DND-41 (cell line): ENCODE results near the gene TMEM9.

Source experiments
- ATAC-seq: fragments of 200-7000 bp; cut with Tn5 transposase; 3 replicates; pipeline ENCODE4 v1.9.1; 2021; ENCODE audit warnings: low read depth; ENCODE audit not compliant: insufficient read depth
- DNase-seq: peaks from one replicate; pipeline ENCODE4 v3.0.0-alpha.2; 2020
- H2AFZ ChIP-seq: 2 replicates; pipeline ENCODE4 v1.6.0; 2012; ENCODE audit warnings: low read depth, low read length
- H3K27ac ChIP-seq: 2 replicates; pipeline ENCODE4 v1.5.1; 2012; ENCODE audit warnings: low read length, inconsistent platforms
- H3K27me3 ChIP-seq: fragments of 200-600 bp; sonication (generic); 2 replicates; pipeline ENCODE4 v1.6.0; 2012; ENCODE audit warnings: low read length, mild to moderate bottlenecking, inconsistent platforms; ENCODE audit not compliant: insufficient read depth, poor library complexity
- H3K36me3 ChIP-seq: 2 replicates; pipeline ENCODE4 v1.5.1; 2012; ENCODE audit warnings: low read length, inconsistent platforms; ENCODE audit not compliant: insufficient read depth
- H3K4me1 ChIP-seq: 2 replicates; pipeline ENCODE4 v1.5.1; 2012; ENCODE audit warnings: mild to moderate bottlenecking, low read length; ENCODE audit not compliant: insufficient read depth
- H3K4me2 ChIP-seq: 2 replicates; pipeline ENCODE4 v1.6.0; 2012; ENCODE audit warnings: mild to moderate bottlenecking, moderate library complexity, low read length, inconsistent platforms; ENCODE audit not compliant: insufficient read depth
- H3K4me3 ChIP-seq, 2 experiments: fragments of 200-600 bp in 1 of 2; shearing (Covaris generic) in 1 of 2; 2 replicates each; pipeline ENCODE4 v1.5.1; 2012 to 2016; ENCODE audit warnings: inconsistent platforms in 2 of 2, low read length in 2 of 2, mild to moderate bottlenecking in 2 of 2, low read depth in 1 of 2, moderate library complexity in 1 of 2
- H3K79me2 ChIP-seq: 2 replicates; pipeline ENCODE4 v1.6.0; 2012; ENCODE audit warnings: low read length, inconsistent platforms; ENCODE audit not compliant: insufficient read depth
- H3K9ac ChIP-seq: 2 replicates; pipeline ENCODE4 v1.6.0; 2012; ENCODE audit warnings: low read depth, mild to moderate bottlenecking, inconsistent platforms, low read length, moderate library complexity
- H3K9me3 ChIP-seq: 2 replicates; pipeline ENCODE4 v1.5.1; 2012; ENCODE audit warnings: low read length, moderate library complexity, mild to moderate bottlenecking, inconsistent platforms; ENCODE audit not compliant: insufficient read depth, severe bottlenecking
- H4K20me1 ChIP-seq: 2 replicates; pipeline ENCODE4 v1.6.0; 2012; ENCODE audit warnings: low read length; ENCODE audit not compliant: insufficient read depth
- EZH2 ChIP-seq: IDR thresholded peaks from 3 replicates; pipeline ENCODE4 v1.6.1; 2012; ENCODE audit warnings: borderline replicate concordance, low read depth, mild to moderate bottlenecking, moderate library complexity, low read length, inconsistent platforms; ENCODE audit not compliant: severe bottlenecking
- TF ChIP-seq, protein P1 (sequence below): IDR thresholded peaks from 2 replicates; pipeline ENCODE4 v1.5.1; 2012; ENCODE audit warnings: borderline replicate concordance, low read length, moderate library complexity, mild to moderate bottlenecking; ENCODE audit not compliant: poor library complexity, severe bottlenecking; ENCODE audit errors: extremely low read depth

Gene TMEM9

DNA sequence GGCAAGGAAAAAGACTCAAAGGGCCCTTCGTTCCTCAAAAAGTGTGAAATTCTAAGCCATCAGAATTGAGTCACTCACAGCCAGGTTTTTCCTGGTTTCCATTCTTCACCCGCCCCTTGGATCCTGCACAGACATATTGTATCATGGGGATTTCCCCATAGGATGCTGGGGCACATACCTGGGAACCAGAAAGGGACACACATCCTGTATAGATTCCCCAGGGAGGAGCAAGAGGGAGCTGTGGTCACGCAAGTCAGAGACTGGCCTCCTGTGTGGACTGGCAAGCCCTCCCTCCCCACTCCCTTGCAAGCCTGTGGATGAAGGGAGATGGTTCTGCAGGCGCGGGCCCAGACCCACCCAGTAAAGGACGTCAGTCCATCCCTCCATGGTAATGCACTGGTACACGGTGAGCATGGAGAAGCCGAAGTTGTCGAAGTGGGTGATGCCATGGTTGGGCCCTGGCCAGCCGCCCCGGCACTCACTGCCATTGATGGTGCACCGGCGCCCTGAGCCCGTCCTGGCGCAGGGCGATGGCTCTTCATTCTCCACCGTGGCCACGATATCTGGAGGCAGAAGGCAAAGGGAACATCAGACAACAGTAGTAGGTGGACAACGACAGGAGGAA lies 65.3 kb downstream of the TMEM9 start:
- no peak overlapping the region for H3K4me2 ChIP-seq
- H3K27ac ChIP-seq: no peak overlapping the region
- no peaks in the 10 kb centered on the region for H3K79me2 ChIP-seq
- peaks cover 17% of the 10 kb centered on the region for H3K27me3 ChIP-seq
- no peak for ATAC-seq
- H2AFZ ChIP-seq: no peak overlapping the region
- no peak overlapping the region for H3K9ac ChIP-seq
- H3K9me3 ChIP-seq: no peaks in the 10 kb centered on the region
- no peaks in the 10 kb centered on the region for H4K20me1 ChIP-seq
- H3K4me3 ChIP-seq: no peak overlapping the region
- TF ChIP-seq, protein P1, sequence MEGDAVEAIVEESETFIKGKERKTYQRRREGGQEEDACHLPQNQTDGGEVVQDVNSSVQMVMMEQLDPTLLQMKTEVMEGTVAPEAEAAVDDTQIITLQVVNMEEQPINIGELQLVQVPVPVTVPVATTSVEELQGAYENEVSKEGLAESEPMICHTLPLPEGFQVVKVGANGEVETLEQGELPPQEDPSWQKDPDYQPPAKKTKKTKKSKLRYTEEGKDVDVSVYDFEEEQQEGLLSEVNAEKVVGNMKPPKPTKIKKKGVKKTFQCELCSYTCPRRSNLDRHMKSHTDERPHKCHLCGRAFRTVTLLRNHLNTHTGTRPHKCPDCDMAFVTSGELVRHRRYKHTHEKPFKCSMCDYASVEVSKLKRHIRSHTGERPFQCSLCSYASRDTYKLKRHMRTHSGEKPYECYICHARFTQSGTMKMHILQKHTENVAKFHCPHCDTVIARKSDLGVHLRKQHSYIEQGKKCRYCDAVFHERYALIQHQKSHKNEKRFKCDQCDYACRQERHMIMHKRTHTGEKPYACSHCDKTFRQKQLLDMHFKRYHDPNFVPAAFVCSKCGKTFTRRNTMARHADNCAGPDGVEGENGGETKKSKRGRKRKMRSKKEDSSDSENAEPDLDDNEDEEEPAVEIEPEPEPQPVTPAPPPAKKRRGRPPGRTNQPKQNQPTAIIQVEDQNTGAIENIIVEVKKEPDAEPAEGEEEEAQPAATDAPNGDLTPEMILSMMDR: no peak
- no peak for TF ChIP-seq EZH2
- H3K36me3 ChIP-seq: no peaks in the 10 kb centered on the region
- no peak for DNase-seq
- no peaks in the 10 kb centered on the region for H3K4me1 ChIP-seq

DNA sequence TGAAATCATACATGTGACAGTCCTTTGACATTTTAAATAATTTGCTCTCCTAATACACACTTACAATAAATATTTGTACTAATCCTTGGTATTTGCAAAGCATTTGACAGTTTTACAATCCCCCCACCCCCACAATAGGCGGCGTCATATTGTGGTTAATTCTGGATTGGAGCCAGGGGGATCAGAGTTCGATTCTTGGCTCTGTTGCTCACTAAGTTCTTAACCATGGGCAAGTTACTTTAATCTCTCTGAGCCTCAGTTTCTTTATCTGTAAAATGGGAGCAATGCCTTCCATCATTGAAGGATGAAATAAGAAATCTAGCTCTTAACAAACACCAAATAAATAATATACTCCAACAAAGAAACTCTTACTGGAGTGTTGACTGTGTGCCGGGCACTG lies 65.9 kb downstream of the TMEM9 start:
- no peaks in the 10 kb centered on the region for H3K79me2 ChIP-seq
- no peaks in the 10 kb centered on the region for H3K9me3 ChIP-seq
- H3K4me1 ChIP-seq: no peaks in the 10 kb centered on the region
- no peaks in the 10 kb centered on the region for H4K20me1 ChIP-seq
- no peak for ATAC-seq
- H3K27ac ChIP-seq: no peak overlapping the region
- H3K4me2 ChIP-seq: no peak overlapping the region
- peaks cover 18% of the 10 kb centered on the region for H3K27me3 ChIP-seq
- H3K36me3 ChIP-seq: no peaks in the 10 kb centered on the region
- no peak for DNase-seq
- no peak overlapping the region for H3K4me3 ChIP-seq
- H3K9ac ChIP-seq: no peak overlapping the region
- TF ChIP-seq, protein P1: no peak
- TF ChIP-seq EZH2: no peak
- no peak overlapping the region for H2AFZ ChIP-seq

DNA sequence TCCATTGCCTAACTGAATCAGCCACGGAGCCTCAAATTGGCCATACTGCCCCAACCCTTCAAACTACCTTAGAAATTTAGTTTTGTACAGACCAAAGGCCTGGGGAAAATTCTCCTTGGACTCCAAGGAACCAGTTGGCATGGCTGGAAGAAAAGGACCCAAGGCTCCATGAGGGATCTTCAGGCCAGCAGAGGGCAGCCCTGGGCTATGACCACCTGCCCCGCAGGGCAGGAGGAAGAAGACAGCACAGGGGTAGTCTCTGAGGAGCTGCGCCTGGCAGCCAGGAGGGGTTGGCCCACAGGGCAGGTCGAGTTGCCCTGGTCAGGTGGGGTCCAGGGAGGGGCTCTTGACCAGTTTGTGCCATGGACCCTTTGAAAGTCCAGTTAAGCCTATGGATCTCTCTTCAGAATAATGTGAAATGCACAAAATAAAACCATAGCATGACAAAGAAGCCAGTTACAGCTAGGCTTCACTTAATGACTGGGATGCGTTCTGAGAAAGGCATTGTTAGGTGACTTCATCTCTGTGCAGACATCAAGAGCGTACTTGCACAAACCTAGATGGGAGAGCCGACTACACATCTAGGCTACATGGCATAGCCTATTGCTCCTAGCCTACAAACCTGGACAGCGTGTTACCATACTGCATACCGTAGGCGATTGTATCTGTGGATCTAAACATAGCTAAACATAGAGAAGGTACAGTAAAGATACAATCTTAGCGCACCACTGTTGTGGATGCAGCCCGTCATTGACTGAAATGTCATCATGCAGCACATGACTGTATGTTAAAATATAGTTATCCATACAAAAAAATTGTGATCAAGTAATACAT lies 68.2 kb downstream of the TMEM9 start:
- no peaks in the 10 kb centered on the region for H3K36me3 ChIP-seq
- H3K9me3 ChIP-seq: no peaks in the 10 kb centered on the region
- peaks cover 19% of the 10 kb centered on the region for H3K27me3 ChIP-seq
- no peak overlapping the region for H3K4me2 ChIP-seq
- H3K79me2 ChIP-seq: no peaks in the 10 kb centered on the region
- H3K4me1 ChIP-seq: no peaks in the 10 kb centered on the region
- DNase-seq (peak; percentile 30), ATAC-seq (peak; percentile 76)
- H3K4me3 ChIP-seq: no peak overlapping the region
- H3K9ac ChIP-seq: no peak overlapping the region
- no peaks in the 10 kb centered on the region for H4K20me1 ChIP-seq
- TF ChIP-seq, protein P1: peak; percentile 51
- no peak for TF ChIP-seq EZH2
- no peak overlapping the region for H3K27ac ChIP-seq
- no peak overlapping the region for H2AFZ ChIP-seq
